22Rv1 (cell line): ENCODE measurements around the gene ERFE.

Experiments used
- H3K27ac ChIP-seq: fragments of 450-650 bp; 2 replicates; pipeline ENCODE4 v1.5.1; 2017
- CTCF ChIP-seq: fragments of 450-650 bp; IDR thresholded peaks from 2 replicates; pipeline ENCODE4 v1.5.1; 2017; ENCODE audit warnings: mild to moderate bottlenecking
- ZFX ChIP-seq: fragments of 450-650 bp; IDR thresholded peaks from 2 replicates; pipeline ENCODE4 v1.6.1; 2017; ENCODE audit warnings: antibody characterized with exemption, borderline replicate concordance

ERFE gene

GRCh38 chr2:238148981-238149380 lies 9.8 kb upstream of the ERFE start:
- H3K27ac ChIP-seq: no peak overlapping the region
- no peak for TF ChIP-seq CTCF
- no peak for TF ChIP-seq ZFX

- TF ChIP-seq CTCF (no peak), ZFX (no peak)
- H3K27ac ChIP-seq: no peak overlapping the region
These were observed 8.8 kb upstream of the ERFE start for GRCh38 chr2:238149841-238150572.

- no peak overlapping the region for H3K27ac ChIP-seq
- TF ChIP-seq CTCF: no peak
- TF ChIP-seq ZFX: no peak
These were observed 8.1 kb upstream of the ERFE start for GRCh38 chr2:238150686-238151085.

GRCh38 chr2:238151205-238151604 lies 7.6 kb upstream of the ERFE start:
- TF ChIP-seq ZFX (no peak), CTCF (no peak)
- no peak overlapping the region for H3K27ac ChIP-seq

GRCh38 chr2:238151628-238152235 lies 7.0 kb upstream of the ERFE start:
- no peak for TF ChIP-seq ZFX
- H3K27ac ChIP-seq: no peak overlapping the region

- no peak overlapping the region for H3K27ac ChIP-seq
These were observed 5.7 kb upstream of the ERFE start for GRCh38 chr2:238152771-238153688.

More at GRCh38 chr2:238152771-238153688, 5.7 kb upstream of the ERFE start:
- TF ChIP-seq ZFX (no peak), CTCF (peak; percentile 70)
